H9 (cell line): ENCODE measurements around the gene PRKAG1. TPM values are rescaled to one million over a fixed set of nuclear protein-coding genes. Genes with fewer than 3 reads are reported as not detected.

Experiments used
- DNase-seq: peaks from one replicate; pipeline ENCODE4 v3.0.0-alpha.2; 2017
- H2AFZ ChIP-seq: one replicate; pipeline ENCODE4 v1.6.1; 2013; ENCODE audit warnings: mild to moderate bottlenecking, low read length, control low read depth, moderate library complexity
- H2AK5ac ChIP-seq: 2 replicates; pipeline ENCODE4 v1.6.1; 2013; ENCODE audit warnings: low read length, control low read depth, mixed read lengths; ENCODE audit not compliant: insufficient read length
- H2BK120ac ChIP-seq: one replicate; pipeline ENCODE4 v1.6.1; 2013; ENCODE audit warnings: low read depth, mild to moderate bottlenecking, low read length, control low read depth, inconsistent platforms; ENCODE audit not compliant: poor library complexity, severe bottlenecking
- H2BK12ac ChIP-seq: 2 replicates; pipeline ENCODE4 v1.6.1; 2013; ENCODE audit warnings: low read length, control low read depth, mixed read lengths, low read depth; ENCODE audit not compliant: insufficient read length
- H2BK15ac ChIP-seq: 2 replicates; pipeline ENCODE4 v1.6.1; 2013; ENCODE audit warnings: low read depth, low read length, control low read depth
- H2BK20ac ChIP-seq: one replicate; pipeline ENCODE4 v1.6.1; 2013; ENCODE audit warnings: low read depth, mild to moderate bottlenecking, low read length, control low read depth, inconsistent platforms; ENCODE audit not compliant: poor library complexity, severe bottlenecking
- H2BK5ac ChIP-seq: 2 replicates; pipeline ENCODE4 v1.6.1; 2013; ENCODE audit warnings: low read length, control low read depth, mixed read lengths; ENCODE audit not compliant: insufficient read length
- H3K14ac ChIP-seq: 2 replicates; pipeline ENCODE4 v1.6.1; 2013; ENCODE audit warnings: low read length, control low read depth; ENCODE audit not compliant: insufficient read depth
- H3K18ac ChIP-seq: 2 replicates; pipeline ENCODE4 v1.6.1; 2013; ENCODE audit warnings: low read depth, mild to moderate bottlenecking, mixed read lengths, low read length, control low read depth; ENCODE audit not compliant: insufficient read length
- H3K23ac ChIP-seq: 2 replicates; pipeline ENCODE4 v1.6.1; 2013; ENCODE audit warnings: low read length, control low read depth, mixed read lengths, low read depth; ENCODE audit not compliant: insufficient read length
- H3K23me2 ChIP-seq: 2 replicates; pipeline ENCODE4 v1.6.1; 2013; ENCODE audit warnings: low read depth, mild to moderate bottlenecking, mixed read lengths, low read length, control low read depth; ENCODE audit not compliant: insufficient read length, poor library complexity, severe bottlenecking
- H3K27ac ChIP-seq: 2 replicates; pipeline ENCODE4 v1.5.1; 2013; ENCODE audit warnings: low read length, control low read depth, mixed read lengths, low read depth; ENCODE audit not compliant: insufficient read length
- H3K27me3 ChIP-seq: 2 replicates; pipeline ENCODE4 v1.6.1; 2013; ENCODE audit warnings: low read length, control low read depth, inconsistent platforms; ENCODE audit not compliant: insufficient read depth
- H3K4ac ChIP-seq: 2 replicates; pipeline ENCODE4 v1.6.1; 2013; ENCODE audit warnings: low read depth, mild to moderate bottlenecking, control low read depth, inconsistent platforms, low read length, moderate library complexity
- H3K4me1 ChIP-seq: 2 replicates; pipeline ENCODE4 v1.6.1; 2013; ENCODE audit warnings: low read length, control low read depth, inconsistent platforms; ENCODE audit not compliant: insufficient read depth
- H3K4me2 ChIP-seq: 2 replicates; pipeline ENCODE4 v1.6.1; 2013; ENCODE audit warnings: low read length, control low read depth, mixed read lengths; ENCODE audit not compliant: insufficient read length, insufficient read depth
- H3K56ac ChIP-seq: 2 replicates; pipeline ENCODE4 v1.6.1; 2013; ENCODE audit warnings: low read depth, mild to moderate bottlenecking, mixed read lengths, low read length, control low read depth; ENCODE audit not compliant: insufficient read length
- H3K79me1 ChIP-seq: 2 replicates; pipeline ENCODE4 v1.6.1; 2013; ENCODE audit warnings: low read depth, mild to moderate bottlenecking, moderate library complexity, low read length, control low read depth, inconsistent platforms; ENCODE audit not compliant: insufficient read depth, poor library complexity, severe bottlenecking
- H3K79me2 ChIP-seq: 2 replicates; pipeline ENCODE4 v1.6.1; 2013; ENCODE audit warnings: low read length, control low read depth, inconsistent platforms; ENCODE audit not compliant: insufficient read depth
- H3K9ac ChIP-seq: 2 replicates; pipeline ENCODE4 v1.6.1; 2013; ENCODE audit warnings: low read length, control low read depth, mixed read lengths; ENCODE audit not compliant: insufficient read length; ENCODE audit errors: extremely low read depth
- H3K9me3 ChIP-seq: one replicate; pipeline ENCODE4 v1.6.1; 2013; ENCODE audit warnings: low read depth, low read length, inconsistent platforms; ENCODE audit not compliant: control insufficient read depth
- H3T11ph ChIP-seq: one replicate; pipeline ENCODE4 v1.6.1; 2013; ENCODE audit warnings: mild to moderate bottlenecking, low read length, control low read depth, inconsistent platforms
- H4K20me1 ChIP-seq: one replicate; pipeline ENCODE4 v1.6.1; 2013; ENCODE audit not compliant: control insufficient read depth, insufficient read length, insufficient read depth
- H4K5ac ChIP-seq: 2 replicates; pipeline ENCODE4 v1.6.1; 2013; ENCODE audit warnings: low read depth, mild to moderate bottlenecking, mixed read lengths, low read length, control low read depth; ENCODE audit not compliant: insufficient read length
- H4K8ac ChIP-seq: replicated peaks from 2 replicates; pipeline ENCODE4 v1.6.1; 2013; ENCODE audit warnings: low read length, control low read depth, mixed read lengths, low read depth; ENCODE audit not compliant: insufficient read length
- H4K91ac ChIP-seq: 2 replicates; pipeline ENCODE4 v1.6.1; 2013; ENCODE audit warnings: low read depth, mild to moderate bottlenecking, moderate library complexity, mixed read lengths, low read length, control low read depth; ENCODE audit not compliant: insufficient read length
- H3K27ac Mint-ChIP-seq, 3 experiments: 2 replicates in 2 of 3; 3 replicates in 1 of 3; pipeline ENCODE4 v1.8.0; 2020 to 2021; ENCODE audit warnings: mixed read lengths in 3 of 3, mild to moderate bottlenecking in 1 of 3, moderate library complexity in 1 of 3
- H3K27me3 Mint-ChIP-seq: 2 replicates; pipeline ENCODE4 v1.8.0; 2021; ENCODE audit warnings: low read depth, mild to moderate bottlenecking, moderate library complexity, mixed read lengths
- H3K36me3 Mint-ChIP-seq, 3 experiments: 2 replicates in 2 of 3; 3 replicates in 1 of 3; pipeline ENCODE4 v1.8.0; 2020 to 2021; ENCODE audit warnings: low read depth in 3 of 3, mixed read lengths in 3 of 3; ENCODE audit not compliant: insufficient read depth in 1 of 3
- H3K4me1 Mint-ChIP-seq, 2 experiments: 2 replicates each; pipeline ENCODE4 v1.8.0; 2020; ENCODE audit warnings: mixed read lengths in 2 of 2
- H3K4me3 Mint-ChIP-seq, 2 experiments: 2 replicates in 1 of 2; 3 replicates in 1 of 2; pipeline ENCODE4 v1.8.0; 2020 to 2021; ENCODE audit warnings: mild to moderate bottlenecking in 2 of 2, mixed read lengths in 2 of 2, moderate library complexity in 1 of 2
- H3K9me3 Mint-ChIP-seq, 2 experiments: 2 replicates in 1 of 2; 3 replicates in 1 of 2; pipeline ENCODE4 v1.8.0; 2020; ENCODE audit warnings: mild to moderate bottlenecking in 2 of 2, mixed read lengths in 2 of 2, moderate library complexity in 1 of 2
- CTCF ChIP-seq: fragments of 200-600 bp; sonication (generic); conservative IDR thresholded peaks from 3 replicates; pipeline ENCODE4 v1.8.0; 2021; ENCODE audit warnings: antibody characterized with exemption, mild to moderate bottlenecking
- total RNA-seq: library from RNA; stranded (reverse); gene quantifications from 2 replicates; pipeline ENCODE4 v1.2.1, GENCODE V29; 2021

The PRKAG1 gene
- total RNA-seq, 1 experiment from 2014 or later = 34.8 TPM

DNA sequence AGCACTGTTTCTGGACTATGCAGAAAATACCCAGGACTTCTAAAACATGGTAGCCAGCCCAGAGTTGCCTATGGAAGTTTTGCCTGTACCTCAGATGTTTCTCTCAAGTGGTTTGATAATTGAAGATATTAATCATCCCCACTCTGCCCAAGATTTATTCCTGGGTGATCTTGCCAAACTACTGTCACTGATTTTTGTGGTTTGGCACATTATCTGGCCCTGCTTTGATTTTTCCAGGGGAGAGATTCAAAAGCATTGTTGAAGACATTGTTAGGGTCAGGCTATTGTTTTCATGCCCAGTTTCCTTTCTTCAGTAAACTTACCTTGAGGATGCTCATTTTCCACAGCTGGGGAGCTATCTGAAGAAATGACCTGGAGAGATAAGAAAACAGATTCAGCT, 5.8 kb downstream of the PRKAG1 start:
- Histone ChIP-seq H3K18ac (no peak overlapping the region), H2AFZ (no peak overlapping the region), H3K23ac (no peak overlapping the region), H4K91ac (no peak overlapping the region), H3K9ac (no peak overlapping the region), H3K4me1 (no peaks in the 10 kb centered on the region), H3K27me3 (no peaks in the 10 kb centered on the region), H3K79me1 (peaks cover 3% of the 10 kb centered on the region), H3K27ac (no peak overlapping the region), H4K20me1 (no peaks in the 10 kb centered on the region), H2AK5ac (no peak overlapping the region), H2BK5ac (no peak overlapping the region), H2BK15ac (no peak overlapping the region), H3K23me2 (peaks cover 1% of the 10 kb centered on the region), H3K4me2 (no peak overlapping the region), H2BK20ac (no peak overlapping the region), H2BK120ac (no peak overlapping the region), H3K79me2 (no peaks in the 10 kb centered on the region), H3K9me3 (no peaks in the 10 kb centered on the region), H3K56ac (no peak overlapping the region), H3T11ph (no peak overlapping the region), H3K14ac (no peak overlapping the region), H4K5ac (no peak overlapping the region), H2BK12ac (no peak overlapping the region), H3K4ac (no peak overlapping the region), H4K8ac (no peak overlapping the region)
- Mint-ChIP-seq H3K27ac (no peak overlapping the region), H3K4me1 (peaks cover 7 to 8% of the 10 kb centered on the region in 2 experiments), H3K9me3 (no peaks in the 10 kb centered on the region), H3K36me3 (peaks cover 0 to 6% (median 2%) of the 10 kb centered on the region in 3 experiments; a peak in 2 of 7 replicates), H3K4me3 (no peak overlapping the region), H3K27me3 (no peaks in the 10 kb centered on the region; the same call in 1 of the 2 replicates)
- no peak for DNase-seq
- TF ChIP-seq CTCF = no peak
